Subcutaneous abdominal adipose tissue (tissue), 5 donors: ENCODE measurements around the gene CD63.

Source experiments
- H3K27ac ChIP-seq: one replicate; pipeline ENCODE4 v1.7.0; 2013; ENCODE audit warnings: low read depth, mild to moderate bottlenecking, inconsistent platforms, low read length, moderate library complexity
- H3K27me3 ChIP-seq, 5 donors: one replicate each; pipeline ENCODE4 v1.7.0; 2013; ENCODE audit warnings: low read length in 5 of 5, inconsistent platforms in 1 of 5; ENCODE audit not compliant: control insufficient read depth in 5 of 5, insufficient read depth in 4 of 5
- H3K36me3 ChIP-seq, 5 donors: one replicate each; pipeline ENCODE4 v1.7.0; 2013; ENCODE audit warnings: low read length in 5 of 5; ENCODE audit not compliant: control insufficient read depth in 5 of 5, insufficient read depth in 5 of 5
- H3K4me1 ChIP-seq, 5 donors: one replicate each; pipeline ENCODE4 v1.7.0; 2013; ENCODE audit warnings: low read length in 5 of 5, mild to moderate bottlenecking in 3 of 5, moderate library complexity in 1 of 5; ENCODE audit not compliant: control insufficient read depth in 5 of 5, insufficient read depth in 5 of 5
- H3K4me3 ChIP-seq, 5 donors: one replicate each; pipeline ENCODE4 v1.7.0; 2013; ENCODE audit warnings: low read length in 5 of 5, low read depth in 1 of 5
- H3K9ac ChIP-seq, 5 donors: one replicate each; pipeline ENCODE4 v1.7.0; 2013; ENCODE audit warnings: low read length in 5 of 5, mild to moderate bottlenecking in 4 of 5, moderate library complexity in 3 of 5
- H3K9me3 ChIP-seq, 5 donors: one replicate each; pipeline ENCODE4 v1.7.0; 2013; ENCODE audit warnings: low read length in 5 of 5; ENCODE audit not compliant: control insufficient read depth in 5 of 5
- donor health status: healthy.
- donor health status: healthy.
- donor health status: healthy.
- donor health status: healthy.
- donor health status: healthy.

Gene CD63

GRCh38 chr12:55722948-55723347 lies 5.9 kb downstream of the CD63 start:
- H3K4me3 ChIP-seq: no peak overlapping the region
- H3K4me1 ChIP-seq: peaks cover 29 to 98% (median 97%) of the 10 kb centered on the region in 5 donors
- no peaks in the 10 kb centered on the region for H3K9me3 ChIP-seq
- peak overlapping the region in 1 of 5 donors; percentile 41 for H3K9ac ChIP-seq
- H3K36me3 ChIP-seq: peaks cover 0 to 57% (median 36%) of the 10 kb centered on the region in 5 donors
- peak overlapping the region; percentile 96 for H3K27ac ChIP-seq
- no peaks in the 10 kb centered on the region for H3K27me3 ChIP-seq

GRCh38 chr12:55721601-55722213 lies 7.1 kb downstream of the CD63 start:
- Histone ChIP-seq H3K27ac (peak overlapping the region; percentile 96), H3K4me1 (peaks cover 39 to 98% (median 97%) of the 10 kb centered on the region in 5 donors), H3K36me3 (peaks cover 0 to 51% (median 29%) of the 10 kb centered on the region in 5 donors), H3K9me3 (no peaks in the 10 kb centered on the region), H3K4me3 (peak overlapping the region in 4 of 5 donors; percentile 31 to 73 (median 54)), H3K27me3 (no peaks in the 10 kb centered on the region), H3K9ac (peak overlapping the region in 2 of 5 donors; percentile 65 to 67)

GRCh38 chr12:55720894-55721444 lies 7.8 kb downstream of the CD63 start:
- Histone ChIP-seq H3K27me3 (no peaks in the 10 kb centered on the region), H3K9ac (peak overlapping the region in 3 of 5 donors; percentile 43 to 93 (median 65)), H3K27ac (peak overlapping the region; percentile 96), H3K4me3 (peak overlapping the region; percentile 31 to 76 (median 53)), H3K9me3 (no peaks in the 10 kb centered on the region), H3K36me3 (peaks cover 0 to 44% (median 23%) of the 10 kb centered on the region in 5 donors), H3K4me1 (peaks cover 36 to 98% (median 95%) of the 10 kb centered on the region in 5 donors)

- Histone ChIP-seq H3K9ac (peak within 1 kb of the TSS in 4 of 5 donors; percentile 21 to 93 (median 64)), H3K27me3 (no peaks in the 10 kb centered on the region), H3K27ac (peak within 1 kb of the TSS; percentile 96), H3K36me3 (peaks cover 0 to 35% (median 15%) of the 10 kb centered on the region in 5 donors), H3K4me3 (peak within 1 kb of the TSS; percentile 31 to 76 (median 53)), H3K9me3 (no peaks in the 10 kb centered on the region), H3K4me1 (peaks cover 38 to 98% (median 95%) of the 10 kb centered on the region in 5 donors)
Observed at GRCh38 chr12:55720071-55720564, 8.7 kb downstream of the CD63 start, which contains the start of gene RDH5. Gene RDH5 (plus strand): TSS chr12:55720393. CDS start chr12:55721185, 792 bp downstream.

- H3K4me1 ChIP-seq: peaks cover 37 to 95% (median 90%) of the 10 kb centered on the region in 5 donors
- H3K4me3 ChIP-seq: peak overlapping the region in 2 of 5 donors; percentile 26 to 76
- no peaks in the 10 kb centered on the region for H3K27me3 ChIP-seq
- no peaks in the 10 kb centered on the region for H3K9me3 ChIP-seq
- peak overlapping the region in 4 of 5 donors; percentile 21 to 84 (median 56) for H3K9ac ChIP-seq
- H3K27ac ChIP-seq: peak overlapping the region; percentile 96
- H3K36me3 ChIP-seq: peaks cover 0 to 28% (median 7%) of the 10 kb centered on the region in 5 donors
Observed at GRCh38 chr12:55719371-55719770, 9.4 kb downstream of the CD63 start.

- Histone ChIP-seq H3K36me3 (peaks cover 0 to 22% (median 2%) of the 10 kb centered on the region in 5 donors), H3K9me3 (no peaks in the 10 kb centered on the region), H3K27ac (peak overlapping the region; percentile 96), H3K4me3 (peak overlapping the region in 2 of 5 donors; percentile 17 to 22), H3K27me3 (no peaks in the 10 kb centered on the region), H3K4me1 (peaks cover 35 to 92% (median 83%) of the 10 kb centered on the region in 5 donors), H3K9ac (peak overlapping the region in 4 of 5 donors; percentile 21 to 73 (median 54))
Observed at GRCh38 chr12:55718624-55719275, 10.1 kb downstream of the CD63 start.

- Histone ChIP-seq H3K4me1 (peaks cover 35 to 89% (median 82%) of the 10 kb centered on the region in 5 donors), H3K27me3 (no peaks in the 10 kb centered on the region), H3K4me3 (peak overlapping the region in 1 of 5 donors; percentile 17), H3K27ac (peak overlapping the region; percentile 96), H3K36me3 (peaks cover 0 to 15% (median 2%) of the 10 kb centered on the region in 5 donors), H3K9ac (peak overlapping the region in 4 of 5 donors; percentile 14 to 73 (median 50)), H3K9me3 (no peaks in the 10 kb centered on the region)
Observed at GRCh38 chr12:55718015-55718414, 10.8 kb downstream of the CD63 start.

GRCh38 chr12:55717011-55718007 lies 11.5 kb downstream of the CD63 start:
- Histone ChIP-seq H3K9me3 (no peaks in the 10 kb centered on the region), H3K36me3 (peaks cover 0 to 10% (median 0%) of the 10 kb centered on the region in 5 donors), H3K27me3 (no peaks in the 10 kb centered on the region), H3K4me3 (peak overlapping the region; percentile 12 to 84 (median 74)), H3K27ac (peak overlapping the region; percentile 96), H3K9ac (peak overlapping the region; percentile 73 to 91 (median 81)), H3K4me1 (peaks cover 35 to 89% (median 82%) of the 10 kb centered on the region in 5 donors)

- peak overlapping the region; percentile 79 to 91 (median 82) for H3K9ac ChIP-seq
- H3K9me3 ChIP-seq: no peaks in the 10 kb centered on the region
- H3K4me3 ChIP-seq: peak overlapping the region; percentile 70 to 84 (median 74)
- peaks cover 0 to 10% (median 0%) of the 10 kb centered on the region in 5 donors for H3K36me3 ChIP-seq
- H3K27ac ChIP-seq: peak overlapping the region; percentile 96
- no peaks in the 10 kb centered on the region for H3K27me3 ChIP-seq
- H3K4me1 ChIP-seq: peaks cover 35 to 89% (median 78%) of the 10 kb centered on the region in 5 donors
Observed at GRCh38 chr12:55716582-55716957, 12.2 kb downstream of the CD63 start.
